SU-DHL-6 (cell line): ENCODE data around the gene EFTUD2.

Experiments used
- H2AFZ ChIP-seq: fragments of 200-600 bp; sonication (generic); 2 replicates; pipeline ENCODE4 v1.6.1; 2014; ENCODE audit warnings: low read depth, mild to moderate bottlenecking, moderate library complexity, mixed read lengths, antibody characterized with exemption, low read length; ENCODE audit not compliant: severe bottlenecking
- H3F3A ChIP-seq: fragments of 200-600 bp; shearing (Covaris generic); 2 replicates; pipeline ENCODE4 v1.6.0; 2016; ENCODE audit warnings: antibody characterized with exemption, mild to moderate bottlenecking; ENCODE audit not compliant: insufficient read depth
- H3K27ac ChIP-seq: fragments of 200-600 bp; sonication (generic); 2 replicates; pipeline ENCODE4 v1.5.1; 2016; ENCODE audit warnings: low read depth, mild to moderate bottlenecking, low read length, moderate library complexity, mixed read lengths
- H3K27me3 ChIP-seq: fragments of 200-600 bp; sonication (generic), shearing (Covaris generic); 2 replicates; pipeline ENCODE4 v1.6.0; 2014; ENCODE audit warnings: mild to moderate bottlenecking, low read length
- H3K36me3 ChIP-seq: fragments of 200-600 bp; sonication (generic); 2 replicates; pipeline ENCODE4 v1.6.1; 2014; ENCODE audit warnings: mild to moderate bottlenecking, low read length, mixed read lengths
- H3K4me2 ChIP-seq: fragments of 300-600, 200-600 bp; shearing (Covaris generic), sonication (generic); 2 replicates; pipeline ENCODE4 v1.6.0; 2014; ENCODE audit warnings: low read length, low read depth, mild to moderate bottlenecking; ENCODE audit not compliant: poor library complexity, severe bottlenecking
- H3K4me3 ChIP-seq: fragments of 200-600 bp; sonication (generic); 2 replicates; pipeline ENCODE4 v1.5.1; 2014; ENCODE audit warnings: antibody characterized with exemption, low read length, mild to moderate bottlenecking, mixed read lengths; ENCODE audit not compliant: insufficient read depth, poor library complexity, severe bottlenecking
- H3K79me2 ChIP-seq: fragments of 200-600 bp; sonication (generic); 2 replicates; pipeline ENCODE4 v1.6.1; 2014; ENCODE audit warnings: mild to moderate bottlenecking, low read length, moderate library complexity; ENCODE audit not compliant: insufficient read depth
- H3K9ac ChIP-seq: fragments of 200-600 bp; sonication (generic); 2 replicates; pipeline ENCODE4 v1.7.0; 2014; ENCODE audit warnings: mild to moderate bottlenecking, low read length
- H3K9me2 ChIP-seq: fragments of 200-600 bp; sonication (generic); replicated peaks from 2 replicates; pipeline ENCODE4 v1.6.1; 2014; ENCODE audit warnings: low read length; ENCODE audit not compliant: insufficient read depth
- H3K9me3 ChIP-seq: fragments of 200-600 bp; sonication (generic); 2 replicates; pipeline ENCODE4 v1.6.1; 2014; ENCODE audit warnings: low read length, mixed read lengths; ENCODE audit not compliant: insufficient read depth
- H4K20me1 ChIP-seq: fragments of 200-600 bp; sonication (generic); 2 replicates; pipeline ENCODE4 v1.6.1; 2014; ENCODE audit warnings: low read depth, mild to moderate bottlenecking, antibody characterized with exemption, low read length, moderate library complexity, mixed read lengths
- EZH2phosphoT487 ChIP-seq: fragments of 200-600 bp; sonication (generic), shearing (Covaris generic); conservative IDR thresholded peaks from 2 replicates; pipeline ENCODE4 v1.6.1; 2018; ENCODE audit warnings: mild to moderate bottlenecking, antibody characterized with exemption, low read length, moderate library complexity, mixed read lengths
- TF ChIP-seq, protein P1 (sequence below): fragments of 200-600 bp; sonication (generic); IDR thresholded peaks from one replicate; pipeline ENCODE4 v1.5.1; 2017; ENCODE audit warnings: antibody characterized with exemption, mild to moderate bottlenecking, low read length, moderate library complexity; ENCODE audit not compliant: insufficient read depth, poor library complexity, severe bottlenecking

Gene EFTUD2

DNA sequence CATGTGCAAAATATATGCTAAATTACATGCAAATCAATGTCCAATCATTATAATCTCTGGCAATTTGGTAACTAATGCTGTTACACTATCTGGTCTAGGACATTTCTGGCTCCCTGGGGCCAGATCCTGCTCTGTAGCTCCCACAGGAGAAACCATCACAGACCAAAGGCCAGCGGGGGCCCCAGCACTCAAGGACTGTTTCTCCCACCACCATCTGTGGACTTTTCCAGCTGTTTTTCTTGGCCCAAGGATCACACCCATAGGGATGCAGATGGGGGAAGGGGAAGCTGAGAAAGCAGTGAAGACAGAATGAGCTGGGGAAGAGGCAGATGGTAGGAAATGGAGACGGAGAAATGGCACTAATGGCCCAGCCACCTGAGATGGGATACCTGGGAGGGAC is 51.7 kb downstream of the EFTUD2 start, which contains the start of gene HIGD1B:
Gene HIGD1B, plus strand, starts transcription at position 298 of the 400 bp plus-strand sequence. CDS start 270 bp downstream, outside the sequence.
- Histone ChIP-seq H3K4me2 (no peak within 1 kb of the TSS), H3K27me3 (no peaks in the 10 kb centered on the region), H2AFZ (no peak within 1 kb of the TSS), H3K9ac (no peak within 1 kb of the TSS), H3F3A (no peaks in the 10 kb centered on the region), H3K27ac (no peak within 1 kb of the TSS), H3K9me3 (no peaks in the 10 kb centered on the region), H3K9me2 (no peaks in the 10 kb centered on the region), H3K79me2 (no peaks in the 10 kb centered on the region), H3K4me3 (no peak within 1 kb of the TSS), H4K20me1 (no peaks in the 10 kb centered on the region), H3K36me3 (no peaks in the 10 kb centered on the region)
- TF ChIP-seq EZH2phosphoT487: no peak
- TF ChIP-seq, protein P1, sequence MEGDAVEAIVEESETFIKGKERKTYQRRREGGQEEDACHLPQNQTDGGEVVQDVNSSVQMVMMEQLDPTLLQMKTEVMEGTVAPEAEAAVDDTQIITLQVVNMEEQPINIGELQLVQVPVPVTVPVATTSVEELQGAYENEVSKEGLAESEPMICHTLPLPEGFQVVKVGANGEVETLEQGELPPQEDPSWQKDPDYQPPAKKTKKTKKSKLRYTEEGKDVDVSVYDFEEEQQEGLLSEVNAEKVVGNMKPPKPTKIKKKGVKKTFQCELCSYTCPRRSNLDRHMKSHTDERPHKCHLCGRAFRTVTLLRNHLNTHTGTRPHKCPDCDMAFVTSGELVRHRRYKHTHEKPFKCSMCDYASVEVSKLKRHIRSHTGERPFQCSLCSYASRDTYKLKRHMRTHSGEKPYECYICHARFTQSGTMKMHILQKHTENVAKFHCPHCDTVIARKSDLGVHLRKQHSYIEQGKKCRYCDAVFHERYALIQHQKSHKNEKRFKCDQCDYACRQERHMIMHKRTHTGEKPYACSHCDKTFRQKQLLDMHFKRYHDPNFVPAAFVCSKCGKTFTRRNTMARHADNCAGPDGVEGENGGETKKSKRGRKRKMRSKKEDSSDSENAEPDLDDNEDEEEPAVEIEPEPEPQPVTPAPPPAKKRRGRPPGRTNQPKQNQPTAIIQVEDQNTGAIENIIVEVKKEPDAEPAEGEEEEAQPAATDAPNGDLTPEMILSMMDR: no peak

DNA sequence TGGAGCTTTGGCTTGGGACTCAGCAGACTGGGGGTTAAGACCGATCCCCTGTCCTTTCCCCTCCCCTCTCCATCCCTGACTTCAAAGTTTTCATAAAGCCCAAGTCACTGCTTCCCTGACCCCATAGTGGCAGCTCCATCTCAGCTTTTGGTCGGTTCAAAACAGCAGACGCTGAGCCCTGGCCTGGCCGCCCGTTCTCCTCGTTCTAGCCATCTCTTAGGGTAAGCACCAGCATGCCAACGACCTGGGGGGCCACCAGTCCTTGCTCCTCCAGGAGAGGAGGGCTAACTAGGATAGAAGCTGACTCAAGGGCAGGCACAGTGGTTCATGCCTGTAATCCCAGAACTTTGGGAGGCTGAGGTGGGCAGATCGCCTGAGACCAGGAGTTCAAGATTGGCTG is 53.0 kb downstream of the EFTUD2 start:
- no peaks in the 10 kb centered on the region for H3K9me2 ChIP-seq
- H4K20me1 ChIP-seq: no peaks in the 10 kb centered on the region
- H3K36me3 ChIP-seq: no peaks in the 10 kb centered on the region
- no peaks in the 10 kb centered on the region for H3F3A ChIP-seq
- no peak overlapping the region for H3K9ac ChIP-seq
- no peaks in the 10 kb centered on the region for H3K79me2 ChIP-seq
- no peak overlapping the region for H3K27ac ChIP-seq
- H2AFZ ChIP-seq: no peak overlapping the region
- H3K4me2 ChIP-seq: no peak overlapping the region
- H3K9me3 ChIP-seq: no peaks in the 10 kb centered on the region
- no peaks in the 10 kb centered on the region for H3K27me3 ChIP-seq
- H3K4me3 ChIP-seq: no peak overlapping the region
- TF ChIP-seq, protein P1: no peak
- no peak for TF ChIP-seq EZH2phosphoT487

DNA sequence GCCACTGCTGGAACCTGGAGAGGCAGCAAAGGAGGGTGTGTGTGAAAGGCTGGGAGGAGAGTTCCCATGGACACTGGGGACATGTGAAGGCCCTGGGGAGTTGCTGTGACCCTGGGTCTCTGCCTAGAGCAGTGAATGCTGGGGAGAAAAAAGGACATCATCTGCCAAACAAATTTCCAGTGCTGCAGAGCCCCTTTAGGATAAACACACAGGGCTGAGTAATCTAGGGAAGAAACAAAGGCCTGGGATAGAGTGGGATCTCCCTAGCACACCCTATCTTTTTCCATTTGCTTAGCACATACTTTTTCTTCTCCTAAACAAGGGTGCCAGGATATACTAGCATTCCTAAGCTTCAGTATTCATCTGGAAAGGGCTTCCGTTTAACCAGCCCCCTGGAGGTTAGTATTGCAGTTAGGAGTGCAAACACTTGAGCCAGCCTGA is 54.8 kb downstream of the EFTUD2 start:
- H3K4me2 ChIP-seq: no peak overlapping the region
- no peaks in the 10 kb centered on the region for H3K36me3 ChIP-seq
- H3K9me2 ChIP-seq: no peaks in the 10 kb centered on the region
- no peaks in the 10 kb centered on the region for H4K20me1 ChIP-seq
- no peak overlapping the region for H2AFZ ChIP-seq
- H3K4me3 ChIP-seq: no peak overlapping the region
- H3K27me3 ChIP-seq: no peaks in the 10 kb centered on the region
- H3K9ac ChIP-seq: no peak overlapping the region
- TF ChIP-seq, protein P1: no peak
- TF ChIP-seq EZH2phosphoT487: no peak
- H3K79me2 ChIP-seq: no peaks in the 10 kb centered on the region
- H3K9me3 ChIP-seq: no peaks in the 10 kb centered on the region
- H3K27ac ChIP-seq: no peak overlapping the region
- H3F3A ChIP-seq: no peaks in the 10 kb centered on the region
